NCI-H1694 (cell line): ENCODE measurements around the gene PIBF1.
"Not testable (repeated sequence)": the region's sequence is repeated elsewhere in the genome, so short reads cannot be mapped to it uniquely, and the experiment has no call there.

Source experiments
- DNase-seq: peaks from one replicate; lab custom pipeline; 2025; lab: John Stamatoyannopoulos, UW

PIBF1 gene

DNA sequence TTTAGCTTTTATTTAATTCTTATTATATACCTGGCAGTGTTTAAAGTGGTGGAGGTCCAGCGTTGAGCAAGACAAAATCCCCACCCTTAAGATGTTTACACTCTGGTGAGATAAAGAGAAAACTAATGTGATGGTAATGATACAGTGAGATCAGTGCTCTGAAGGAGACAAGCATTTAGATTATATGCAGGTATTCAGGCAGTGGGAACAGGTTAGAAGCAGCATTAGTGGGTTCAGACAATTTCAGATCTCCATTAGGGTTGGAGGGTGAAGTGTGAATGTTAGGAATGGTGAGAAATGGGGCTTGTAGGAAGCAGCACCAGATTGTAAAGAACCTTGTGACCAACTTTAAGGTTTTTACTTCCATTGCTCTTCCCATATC is 39.0 kb downstream of the PIBF1 start:
- no peak for DNase-seq

DNA sequence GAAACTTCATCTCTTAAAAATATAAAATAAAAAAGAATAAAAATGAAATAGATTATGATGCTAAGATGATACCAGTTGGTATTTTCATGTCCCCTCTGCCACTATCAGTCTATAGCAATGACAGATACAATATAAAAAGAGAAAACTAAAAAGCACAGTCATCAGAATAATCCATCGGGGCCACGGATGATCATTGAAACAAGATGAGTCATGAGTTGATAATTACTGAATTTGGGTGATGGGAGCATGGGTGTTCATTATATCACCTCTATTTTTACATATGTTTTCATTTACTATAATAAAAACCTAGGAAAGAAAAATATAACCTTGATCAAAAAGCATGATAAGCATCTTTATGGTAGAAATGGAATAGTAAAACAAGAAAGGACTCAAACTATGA is 41.1 kb downstream of the PIBF1 start:
- no peak for DNase-seq

DNA sequence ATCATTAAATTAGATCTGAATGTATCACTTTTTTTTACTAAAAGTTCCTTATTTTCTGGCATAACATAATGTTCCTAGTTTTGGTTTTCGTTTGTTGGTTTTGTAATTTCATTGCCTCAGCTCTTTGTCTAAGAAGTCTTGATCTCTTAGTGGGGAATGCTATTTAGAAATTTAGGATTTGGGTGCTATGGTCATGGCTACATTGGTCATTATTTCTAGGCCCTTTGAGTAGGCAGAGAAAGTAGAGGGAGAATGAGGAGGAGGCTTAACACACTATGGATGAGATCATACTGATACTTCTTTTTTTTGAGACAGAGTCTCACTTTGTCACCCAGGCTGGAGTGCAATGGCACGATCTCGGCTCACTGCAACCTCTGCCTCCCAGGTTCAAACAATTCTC is 41.8 kb downstream of the PIBF1 start:
- no peak for DNase-seq

DNA sequence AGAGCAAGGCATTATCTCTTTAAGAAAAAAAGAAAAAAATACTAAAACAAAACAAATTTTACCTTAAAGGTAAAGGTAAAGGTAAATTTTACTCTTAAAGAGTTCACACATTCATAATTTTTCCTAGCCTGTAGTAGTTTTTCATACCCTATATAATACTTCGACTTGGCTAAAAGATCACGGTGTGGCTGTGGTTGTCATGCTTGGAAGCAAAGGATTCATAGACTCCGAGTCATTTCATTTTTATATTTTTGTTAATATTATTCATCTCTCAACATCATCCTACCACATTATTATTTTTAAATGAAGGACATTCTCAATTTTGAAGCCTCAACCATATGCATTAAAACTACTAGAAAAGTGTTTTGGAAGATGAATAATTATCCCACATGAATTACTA is 52.7 kb downstream of the PIBF1 start:
- no peak for DNase-seq

DNA sequence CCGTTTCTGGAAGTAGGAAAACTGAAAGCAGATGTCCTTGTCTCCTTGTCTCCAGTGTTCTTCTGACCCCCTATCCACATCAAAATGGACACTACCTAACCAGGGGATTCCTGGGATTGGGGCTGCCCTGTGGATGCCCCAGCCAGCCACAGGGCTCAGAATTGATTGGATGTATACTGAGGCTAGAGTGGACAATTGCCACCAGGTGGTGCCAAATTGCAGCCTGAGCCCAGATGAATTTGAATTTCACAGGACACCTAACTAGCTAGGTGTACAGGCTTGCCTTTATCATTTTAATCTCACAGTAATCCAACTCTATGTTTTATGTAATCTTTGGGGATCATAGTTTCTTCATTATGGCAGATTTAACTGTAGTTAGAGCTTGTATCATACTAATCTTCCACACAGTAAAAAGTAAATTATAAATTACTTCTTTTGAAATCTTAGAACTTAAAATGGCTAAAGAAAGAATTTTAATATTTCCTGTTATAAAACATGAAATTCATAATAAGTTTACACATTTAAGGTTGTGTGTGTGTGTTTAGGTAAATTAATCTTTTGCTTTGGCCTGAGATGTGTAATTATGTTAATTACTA is 58.0 kb downstream of the PIBF1 start:
- DNase-seq = peak; percentile 41

DNA sequence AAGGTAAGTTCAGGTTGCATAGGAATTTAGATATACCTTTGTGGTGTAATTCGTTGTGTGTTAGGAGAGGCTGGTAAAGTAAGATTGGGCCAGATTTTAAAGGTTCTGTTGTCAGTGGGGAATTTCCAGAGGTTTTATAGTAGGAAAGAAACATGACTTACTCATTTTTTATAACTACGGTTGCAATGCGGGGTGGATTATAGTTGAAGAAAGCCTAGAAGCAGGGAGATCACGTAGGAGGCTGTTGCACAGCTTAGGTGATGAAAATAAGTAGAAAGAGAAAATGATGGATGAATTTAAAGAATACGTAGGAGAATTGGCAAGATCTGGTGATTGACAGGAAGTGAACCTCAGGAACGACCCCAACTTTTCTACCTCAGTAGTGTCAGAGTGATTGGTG is 61.1 kb downstream of the PIBF1 start:
- DNase-seq = no peak

DNA sequence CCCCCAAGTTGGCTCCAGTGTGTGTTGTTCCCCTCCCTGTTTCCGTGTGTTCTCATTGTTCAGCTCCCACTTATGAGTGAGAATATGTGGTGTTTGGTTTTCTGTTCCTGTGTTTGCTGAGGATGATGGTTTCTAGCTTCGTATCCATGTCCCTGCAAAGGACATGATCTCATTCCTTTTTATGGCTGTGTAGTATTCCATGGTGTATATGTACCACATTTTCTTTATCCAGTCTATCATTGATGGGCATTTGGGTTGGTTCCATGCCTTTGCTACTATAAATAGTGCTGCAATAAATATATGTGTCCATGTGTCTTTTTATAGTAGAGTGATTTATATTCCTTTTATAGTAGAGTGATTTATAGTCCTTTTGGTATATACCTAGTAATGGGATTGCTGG is 63.2 kb downstream of the PIBF1 start:
- not testable (repeated sequence) for DNase-seq

DNA sequence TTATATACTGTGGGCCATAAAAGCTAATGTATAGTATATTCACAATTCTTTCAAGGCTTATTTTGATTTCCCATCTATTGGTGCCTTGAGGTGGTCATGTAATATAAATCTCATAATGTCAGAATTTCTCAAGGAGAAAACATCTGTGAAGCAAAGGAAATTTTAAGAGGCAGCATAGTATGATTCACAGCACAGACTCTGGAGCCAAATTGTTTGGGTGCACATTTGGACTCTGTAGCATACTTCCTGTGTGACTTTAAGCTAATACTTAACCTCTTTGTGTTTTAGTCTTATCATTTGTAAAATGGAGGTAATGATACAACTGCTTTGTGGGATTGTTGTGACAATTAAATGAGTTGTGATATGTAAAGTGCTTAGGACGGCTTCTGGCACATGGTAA is 67.6 kb downstream of the PIBF1 start:
- DNase-seq = no peak

DNA sequence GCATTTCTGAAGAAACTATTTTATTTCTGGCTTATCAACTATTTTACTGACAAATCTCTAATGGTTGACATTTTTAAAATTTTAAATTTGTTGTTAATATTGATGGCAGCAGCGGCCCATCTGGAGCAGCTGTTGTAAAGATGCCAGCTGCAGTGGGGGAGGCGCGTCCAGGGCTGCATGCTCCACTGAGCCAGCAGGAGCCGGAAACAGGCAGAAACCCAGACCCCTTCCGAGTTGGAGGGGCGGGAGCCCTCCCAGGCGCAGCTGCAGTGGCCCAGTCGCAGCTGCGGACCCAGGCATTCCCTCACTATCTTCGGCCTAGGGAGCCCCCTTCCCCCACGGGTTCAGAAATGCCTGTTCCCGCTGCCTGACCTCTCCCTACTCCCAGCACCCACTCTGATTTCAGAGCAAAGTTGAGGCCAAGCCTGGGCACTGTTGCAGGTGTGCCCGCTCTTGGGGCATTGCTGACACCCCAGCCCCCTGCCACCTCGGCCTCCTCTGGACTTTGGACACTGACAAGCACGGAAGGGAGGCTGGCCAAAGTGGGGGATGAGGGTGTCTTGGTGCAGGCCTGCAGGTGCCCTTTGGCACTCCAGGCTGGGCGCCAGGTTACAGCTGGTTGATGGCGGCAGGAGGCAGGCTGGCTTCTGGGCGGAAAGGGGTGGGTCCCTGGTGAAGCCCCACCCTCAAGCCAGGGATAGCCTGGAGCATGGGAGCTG is 69.2 kb downstream of the PIBF1 start:
- DNase-seq = no peak

DNA sequence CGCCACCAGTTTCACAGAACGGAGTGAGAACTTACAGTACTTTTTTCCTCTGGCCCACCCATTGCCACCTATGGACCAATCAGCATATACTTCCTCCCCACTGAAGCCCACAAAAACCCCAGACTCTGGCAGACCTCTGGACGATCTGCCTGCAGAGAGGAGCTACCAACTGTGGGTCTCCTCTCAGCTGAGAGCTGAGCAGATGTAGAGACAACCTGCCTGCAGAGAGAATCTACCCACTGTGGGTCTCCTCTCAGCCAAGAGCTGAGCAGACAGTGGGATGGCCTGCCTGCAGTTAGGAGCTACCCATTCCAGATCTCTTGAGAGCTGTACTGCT is 69.7 kb downstream of the PIBF1 start:
- DNase-seq = no peak

DNA sequence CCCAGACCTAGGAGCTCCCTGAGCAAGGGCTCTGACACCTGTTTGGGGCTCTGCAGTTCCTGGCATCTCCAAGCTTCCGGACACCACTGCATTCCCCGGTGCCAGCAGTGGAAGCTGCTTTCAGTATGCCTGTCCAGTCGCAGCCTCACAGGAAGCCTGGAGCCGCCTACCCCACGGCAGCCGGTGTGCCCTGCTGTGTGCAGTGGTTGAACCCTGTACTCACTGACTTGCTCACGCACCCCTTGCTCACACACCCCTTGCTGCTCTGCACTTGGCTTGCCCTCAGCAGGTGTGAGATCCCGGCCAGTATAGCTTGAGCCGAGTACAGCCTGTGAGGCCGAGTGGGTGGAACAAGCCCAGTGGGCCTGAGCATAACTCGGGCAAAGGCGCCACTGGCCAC is 70.3 kb downstream of the PIBF1 start:
- no peak for DNase-seq

DNA sequence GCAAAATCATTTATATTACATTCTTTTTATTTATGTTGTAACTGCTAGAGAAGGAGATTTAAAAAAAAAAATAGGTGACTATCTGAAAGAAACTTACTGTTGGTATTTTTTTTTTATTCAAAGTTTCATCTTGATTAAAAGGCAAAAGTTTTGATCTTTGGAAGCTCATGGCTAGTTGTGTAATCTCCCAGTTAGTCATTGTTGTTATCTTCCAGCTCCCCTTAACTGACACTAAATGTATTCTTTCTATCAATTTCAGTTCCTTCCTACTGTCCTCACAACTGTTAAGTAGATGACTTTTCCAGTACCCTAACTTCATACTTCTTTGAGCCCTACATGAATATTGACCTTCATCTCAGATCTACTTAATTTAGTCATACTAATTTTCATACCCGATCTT is 71.1 kb downstream of the PIBF1 start:
- no peak for DNase-seq

DNA sequence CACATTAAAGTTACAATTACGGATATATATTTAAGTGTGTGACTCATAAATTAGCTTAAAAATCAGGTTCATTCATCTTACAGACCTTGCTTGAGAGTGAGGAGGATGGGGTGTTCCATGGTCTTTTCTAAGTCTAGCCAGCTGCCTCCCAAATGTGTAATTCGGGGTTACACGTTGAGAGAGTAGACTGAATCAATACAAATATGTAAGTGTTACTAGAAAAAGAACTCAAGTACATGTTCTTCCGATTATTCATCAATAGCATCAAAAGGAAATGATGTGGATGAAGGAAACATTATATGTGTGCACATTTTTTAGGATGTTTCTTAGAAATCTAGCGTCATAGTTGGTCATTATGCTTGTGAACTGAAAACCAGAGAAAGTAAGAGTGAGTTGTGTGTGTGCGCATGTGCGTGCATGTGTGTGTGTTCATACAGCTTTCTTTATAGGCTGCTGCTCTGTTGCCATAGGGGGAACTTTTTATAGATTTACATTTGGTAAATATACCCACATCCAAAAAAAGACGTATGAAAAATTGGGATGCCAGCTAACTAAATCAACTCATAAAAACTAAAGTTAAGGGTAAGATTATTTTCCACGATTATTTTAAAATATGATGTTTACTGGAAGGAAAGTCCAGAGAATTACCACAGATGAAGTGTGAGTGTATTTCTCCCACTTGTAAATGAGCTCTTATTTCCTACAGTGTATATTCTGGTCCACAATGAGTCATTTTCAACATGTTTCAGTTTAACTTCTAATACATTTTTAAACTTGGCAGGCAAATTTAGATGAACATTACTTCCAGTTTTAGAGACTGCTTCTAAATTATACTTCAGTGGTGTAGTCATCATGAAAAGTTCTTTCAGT is 82.4 kb downstream of the PIBF1 start:
- no peak for DNase-seq

DNA sequence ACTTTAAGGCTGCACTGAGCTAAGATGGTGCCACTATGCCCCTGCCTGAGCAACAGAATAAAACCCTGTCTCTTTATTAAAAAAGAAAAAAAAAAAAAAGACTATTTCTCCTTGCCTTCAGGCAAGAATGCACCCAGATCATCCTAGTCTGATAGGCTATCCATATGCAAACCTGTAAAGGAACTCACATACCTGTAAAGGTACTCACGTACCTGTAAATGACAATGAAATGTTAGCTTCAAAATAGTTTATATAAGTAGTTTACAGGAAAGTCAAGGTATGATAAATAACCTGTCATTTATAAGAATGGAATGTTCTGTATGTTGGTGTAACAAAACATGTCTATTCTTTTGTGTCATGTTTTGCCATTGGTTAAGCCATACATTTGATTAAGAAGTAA is 86.3 kb downstream of the PIBF1 start:
- DNase-seq = no peak

DNA sequence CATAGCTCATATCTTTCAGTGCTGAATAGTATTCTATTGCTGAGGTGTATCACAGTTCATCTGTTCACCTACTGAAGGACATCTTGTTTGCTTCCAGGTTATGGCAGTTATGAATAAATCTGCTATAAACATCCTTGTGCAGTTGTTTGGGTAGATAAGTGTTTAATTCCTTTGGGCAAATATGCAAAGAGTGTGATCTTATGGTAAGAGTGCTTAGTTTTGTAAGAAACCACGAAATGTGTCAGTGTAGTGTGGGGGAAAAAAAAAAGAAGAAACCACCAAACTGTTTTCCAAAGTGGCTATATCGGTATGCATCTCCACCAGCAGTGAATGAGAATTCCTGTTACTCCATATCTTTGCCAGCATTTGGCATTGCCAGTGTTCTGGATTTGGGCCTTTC is 93.3 kb downstream of the PIBF1 start:
- DNase-seq = no peak

DNA sequence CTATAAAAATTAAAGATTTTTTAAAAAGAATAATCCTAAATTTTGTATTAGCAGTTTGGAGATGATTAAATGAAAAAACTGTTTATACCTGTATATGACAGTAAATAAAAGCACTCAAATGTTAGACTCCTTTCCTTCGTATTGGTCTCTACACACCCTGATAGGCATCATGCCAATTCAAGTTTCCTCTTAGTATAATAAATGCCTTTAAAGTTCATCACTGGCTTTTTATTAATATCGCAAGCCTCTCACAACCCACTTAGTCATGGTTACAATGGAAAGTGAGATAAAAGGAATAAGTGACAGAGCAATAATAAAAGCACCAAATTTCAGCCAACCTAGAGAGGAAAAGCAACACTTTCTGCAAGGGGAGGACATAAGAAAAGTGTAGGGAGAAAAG is 102.2 kb downstream of the PIBF1 start:
- no peak for DNase-seq

DNA sequence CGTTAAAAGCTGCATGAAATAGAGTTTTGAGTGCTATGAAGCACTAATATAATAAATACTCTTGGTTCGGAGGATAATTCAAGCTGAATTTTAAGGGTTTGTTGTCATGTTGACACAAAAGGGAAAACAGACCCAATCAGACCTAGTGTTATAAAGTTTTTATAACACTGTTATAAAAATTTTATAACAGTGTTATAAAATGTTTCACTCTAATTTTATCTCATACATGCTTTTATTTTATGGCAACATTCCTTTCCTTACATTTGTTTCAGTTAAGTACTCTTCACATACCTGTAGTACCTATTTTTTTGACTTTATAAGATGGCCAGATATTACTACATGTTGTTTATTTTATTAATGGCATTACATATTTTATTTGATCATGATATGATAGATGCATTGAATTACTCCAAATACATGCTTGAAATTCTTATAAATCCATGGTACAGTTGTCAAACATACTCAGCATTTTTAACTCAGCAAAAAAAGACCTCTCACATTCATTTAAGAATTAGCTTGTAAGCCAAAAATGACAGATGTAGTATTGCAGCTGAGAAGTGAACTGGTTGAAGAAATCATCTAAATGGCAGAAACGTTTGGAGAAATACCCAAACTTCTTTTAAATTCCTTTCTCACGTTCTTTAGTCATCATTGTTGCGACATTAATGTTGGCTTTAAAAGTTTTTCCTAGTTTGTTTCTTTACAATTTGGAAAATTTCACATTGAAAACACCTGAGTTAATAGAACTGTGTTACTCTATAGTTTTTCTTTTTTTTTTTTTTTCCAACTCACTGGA is 104.5 kb downstream of the PIBF1 start:
- no peak for DNase-seq

DNA sequence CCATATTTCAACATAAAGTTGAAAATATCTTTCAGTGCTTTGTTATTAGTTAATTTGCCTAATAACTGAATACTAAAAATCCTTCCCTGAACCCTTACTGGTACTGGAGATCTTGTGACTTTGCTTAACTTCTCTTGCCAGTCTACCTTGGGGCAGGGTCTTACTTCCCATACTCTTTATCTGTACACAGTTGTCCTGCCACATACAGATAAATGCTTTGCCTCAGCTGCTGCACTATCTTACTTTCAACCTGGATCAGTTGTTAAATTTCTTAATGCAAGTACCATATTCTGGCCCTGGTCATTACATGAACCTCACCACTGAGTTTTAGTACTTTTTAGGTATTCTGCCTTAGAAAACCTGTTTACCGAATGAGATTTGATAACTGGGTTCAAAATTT is 107.6 kb downstream of the PIBF1 start:
- DNase-seq = no peak

DNA sequence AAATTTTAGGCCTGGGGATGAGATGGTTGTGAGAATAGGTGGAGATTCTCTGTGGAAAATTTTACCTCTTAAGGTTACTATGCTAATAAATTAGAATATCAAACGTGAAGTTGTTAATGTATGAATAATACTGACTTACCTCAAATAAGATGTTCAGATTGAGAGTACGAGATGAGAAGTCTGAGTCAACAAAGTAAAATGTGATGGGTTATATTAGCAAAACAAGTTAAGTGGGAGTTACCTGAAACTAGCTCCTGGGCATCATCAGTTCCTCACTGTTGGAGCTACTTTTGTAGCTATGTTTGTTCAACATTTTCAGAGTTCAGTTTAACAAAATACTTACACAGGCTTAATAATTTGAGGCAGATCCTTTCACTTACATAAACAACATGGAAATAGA is 108.6 kb downstream of the PIBF1 start:
- no peak for DNase-seq

DNA sequence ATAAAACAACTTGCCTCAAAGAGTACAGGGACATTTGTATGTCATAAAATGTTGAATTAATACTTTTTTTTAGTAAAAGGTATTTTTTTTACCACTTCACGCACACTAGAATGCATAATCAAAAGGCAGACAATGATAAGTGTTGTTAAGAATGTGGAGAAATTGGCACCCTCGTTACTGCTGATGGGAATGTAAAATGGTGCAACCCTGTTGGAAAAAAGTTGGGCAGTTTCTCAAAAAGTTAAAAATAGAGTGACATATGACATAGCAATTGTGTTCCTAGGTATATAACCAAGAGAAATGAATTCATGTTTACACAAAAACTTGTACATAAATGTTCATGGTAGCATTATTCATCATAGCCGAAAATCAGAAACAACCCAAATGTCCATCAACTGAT is 109.5 kb downstream of the PIBF1 start:
- no peak for DNase-seq

DNA sequence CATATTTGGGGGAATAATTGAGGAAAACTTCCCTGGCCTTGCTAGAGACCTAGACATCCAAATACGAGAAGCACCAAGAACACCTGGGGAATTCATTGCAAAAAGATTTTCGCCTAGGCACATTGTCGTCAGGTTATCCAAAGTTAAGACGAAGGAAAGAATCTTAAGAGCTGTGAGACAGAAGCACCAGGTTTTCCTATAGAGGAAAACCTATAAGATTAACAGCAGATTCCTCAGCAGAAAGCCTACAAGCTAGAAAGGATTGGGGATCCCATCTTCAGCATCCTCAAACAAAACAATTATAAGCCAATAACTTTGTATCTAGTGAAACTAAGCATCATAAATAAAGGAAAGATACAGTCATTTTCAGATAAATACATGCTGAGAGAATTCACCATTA is 114.9 kb downstream of the PIBF1 start:
- no peak for DNase-seq

DNA sequence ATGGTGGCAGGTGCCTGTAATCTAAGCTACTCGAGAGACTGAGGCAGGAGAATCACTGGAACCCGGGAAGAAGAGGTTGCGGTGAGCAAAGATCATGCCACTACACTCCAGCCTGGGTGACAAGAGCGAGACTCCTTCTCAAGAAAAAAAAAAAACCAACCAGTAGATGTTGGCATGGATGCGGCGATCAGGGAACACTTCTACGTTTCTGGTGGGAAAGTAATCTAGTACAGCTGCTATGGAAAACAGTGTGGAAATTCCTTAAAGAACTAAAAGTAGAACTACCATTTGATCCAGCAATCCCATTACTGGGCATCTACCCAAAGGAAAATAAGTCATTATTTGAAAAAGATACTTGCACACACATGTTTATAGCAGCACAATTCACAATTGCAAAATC is 119.6 kb downstream of the PIBF1 start:
- DNase-seq = not testable (repeated sequence)

DNA sequence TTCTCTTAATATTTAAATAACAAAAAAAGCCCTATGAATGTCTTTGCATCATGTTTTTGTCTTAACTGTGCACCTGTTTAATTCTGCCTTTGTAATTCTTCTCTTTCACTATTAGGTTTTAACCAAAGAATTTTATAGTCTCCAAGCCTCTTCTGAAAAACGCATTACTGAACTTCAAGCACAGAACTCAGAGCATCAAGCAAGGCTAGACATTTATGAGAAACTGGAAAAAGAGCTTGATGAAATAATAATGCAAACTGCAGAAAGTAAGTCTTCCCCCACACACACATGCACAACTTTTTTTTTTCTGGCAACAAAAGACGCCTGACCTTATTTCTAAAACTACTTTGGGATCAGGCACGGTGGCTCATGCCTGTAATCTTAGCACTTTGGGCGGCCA is 126.5 kb downstream of the PIBF1 start:
- DNase-seq = no peak
